Peyer's patch (tissue), 4 donors: ENCODE results near the gene PRM3. TPM values are rescaled to one million over a fixed set of nuclear protein-coding genes. Genes with fewer than 3 reads are reported as not detected.

Experiments used
- DNase-seq, 3 donors: peaks; one replicate each; pipeline ENCODE4 v3.0.0-alpha.2; 2017 to 2019
- H3K27ac ChIP-seq, 4 donors: fragments of 200-600 bp; sonication (generic); one replicate each; pipeline ENCODE4 v1.5.1; 2016 to 2019
- H3K27me3 ChIP-seq, 2 donors: fragments of 200-600 bp; sonication (generic); one replicate each; pipeline ENCODE4 v1.5.1; 2019
- H3K36me3 ChIP-seq, 3 donors: fragments of 200-600 bp; sonication (generic); one replicate each; pipeline ENCODE4 v1.5.1; 2016 to 2019
- H3K4me1 ChIP-seq, 4 donors: fragments of 200-600 bp; sonication (generic); one replicate each; pipeline ENCODE4 v1.5.1; 2016 to 2019
- H3K4me3 ChIP-seq, 4 donors: fragments of 200-600 bp; sonication (generic); 1 replicate in 3 of 4; 2 replicates in 1 of 4; pipeline ENCODE4 v1.5.1; 2016 to 2019; ENCODE audit warnings: mild to moderate bottlenecking in 1 of 4
- H3K9me3 ChIP-seq, 4 donors: fragments of 200-600 bp; sonication (generic); one replicate each; pipeline ENCODE4 v1.5.1; 2016 to 2019; ENCODE audit warnings: mild to moderate bottlenecking in 1 of 4
- POLR2A ChIP-seq, 2 donors: fragments of 450-650 bp; IDR thresholded peaks; one replicate each; pipeline ENCODE4 v1.5.1; 2017; ENCODE audit warnings: antibody characterized with exemption in 2 of 2, mild to moderate bottlenecking in 2 of 2, moderate library complexity in 2 of 2
- small RNA-seq, 2 donors: library from RNA; depleted of rRNA; stranded (forward); fragments of <200 nt; gene quantifications; one replicate each; pipeline ENCODE3, GENCODE V24; 2016
- total RNA-seq, 4 donors: library from RNA; depleted of rRNA; stranded (reverse); fragments of >200 nt; gene quantifications; one replicate each; pipeline ENCODE4 v1.1.0, GENCODE V29; 2016
- TF ChIP-seq, protein P1 (sequence below), 6 experiments: fragments of 450-650 bp in 4 of 6; fragments of 200-600 bp in 2 of 6; sonication (generic) in 1 of 6; IDR thresholded peaks; one replicate each; pipeline ENCODE4 v1.5.1; 2017 to 2019; ENCODE audit warnings: antibody characterized with exemption in 6 of 6, mild to moderate bottlenecking in 3 of 6, moderate library complexity in 1 of 6

PRM3 gene
- total RNA-seq, 4 donors from 2014 or later = not detected

- H3K27me3 ChIP-seq = no peaks in the 10 kb centered on the region
- H3K4me3 ChIP-seq = peak overlapping the region in 1 of 4 donors; percentile 18
- H3K36me3 ChIP-seq = no peaks in the 10 kb centered on the region
- H3K27ac ChIP-seq = peak overlapping the region; percentile 81 to 87 (median 84)
- TF ChIP-seq, protein P1, sequence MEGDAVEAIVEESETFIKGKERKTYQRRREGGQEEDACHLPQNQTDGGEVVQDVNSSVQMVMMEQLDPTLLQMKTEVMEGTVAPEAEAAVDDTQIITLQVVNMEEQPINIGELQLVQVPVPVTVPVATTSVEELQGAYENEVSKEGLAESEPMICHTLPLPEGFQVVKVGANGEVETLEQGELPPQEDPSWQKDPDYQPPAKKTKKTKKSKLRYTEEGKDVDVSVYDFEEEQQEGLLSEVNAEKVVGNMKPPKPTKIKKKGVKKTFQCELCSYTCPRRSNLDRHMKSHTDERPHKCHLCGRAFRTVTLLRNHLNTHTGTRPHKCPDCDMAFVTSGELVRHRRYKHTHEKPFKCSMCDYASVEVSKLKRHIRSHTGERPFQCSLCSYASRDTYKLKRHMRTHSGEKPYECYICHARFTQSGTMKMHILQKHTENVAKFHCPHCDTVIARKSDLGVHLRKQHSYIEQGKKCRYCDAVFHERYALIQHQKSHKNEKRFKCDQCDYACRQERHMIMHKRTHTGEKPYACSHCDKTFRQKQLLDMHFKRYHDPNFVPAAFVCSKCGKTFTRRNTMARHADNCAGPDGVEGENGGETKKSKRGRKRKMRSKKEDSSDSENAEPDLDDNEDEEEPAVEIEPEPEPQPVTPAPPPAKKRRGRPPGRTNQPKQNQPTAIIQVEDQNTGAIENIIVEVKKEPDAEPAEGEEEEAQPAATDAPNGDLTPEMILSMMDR (IDR thresholded peaks at IDR 0.05) = no peak
- no peak for TF ChIP-seq POLR2A (IDR thresholded peaks at IDR 0.05)
- H3K9me3 ChIP-seq = no peaks in the 10 kb centered on the region
- DNase-seq = no peak
- peaks cover 0 to 23% (median 10%) of the 10 kb centered on the region in 4 donors for H3K4me1 ChIP-seq
Measured at GRCh38 chr16:11225677-11226549, 47.5 kb downstream of the PRM3 start.

- H3K27ac ChIP-seq = peak overlapping the region; percentile 81 to 87 (median 84)
- TF ChIP-seq, protein P1 (IDR thresholded peaks at IDR 0.05) = no peak
- peak in 1 of 2 donors; percentile 14 for TF ChIP-seq POLR2A (IDR thresholded peaks at IDR 0.05)
- H3K4me1 ChIP-seq = peaks cover 0 to 23% (median 10%) of the 10 kb centered on the region in 4 donors
- DNase-seq = peak in 2 of 3 donors; percentile 87 to 93
- H3K36me3 ChIP-seq = no peaks in the 10 kb centered on the region
- no peaks in the 10 kb centered on the region for H3K27me3 ChIP-seq
- peak overlapping the region in 2 of 4 donors; percentile 18 to 27 for H3K4me3 ChIP-seq
- H3K9me3 ChIP-seq = no peaks in the 10 kb centered on the region
Measured at GRCh38 chr16:11224894-11225676, 48.3 kb downstream of the PRM3 start.

GRCh38 chr16:11224096-11224893 is 49.1 kb downstream of the PRM3 start:
- Histone ChIP-seq H3K36me3 (no peaks in the 10 kb centered on the region), H3K27ac (peak overlapping the region; percentile 81 to 87 (median 84)), H3K4me1 (peaks cover 0 to 23% (median 10%) of the 10 kb centered on the region in 4 donors), H3K9me3 (no peaks in the 10 kb centered on the region), H3K4me3 (peak overlapping the region in 2 of 4 donors; percentile 2 to 4), H3K27me3 (no peaks in the 10 kb centered on the region)
- peak; percentile 73 to 97 (median 94) for DNase-seq
- TF ChIP-seq, protein P1 (IDR thresholded peaks at IDR 0.05) = no peak
- peak in 1 of 2 donors; percentile 58 for TF ChIP-seq POLR2A (IDR thresholded peaks at IDR 0.05)

Small RNA genes within 50 kb of the gene (small RNA-seq; reads per million reads assigned to genes)
- 0 reads per million in 2 donors for gene MIR548H2
- gene RF00019 = 0 reads per million in 2 donors
- 0 reads per million in 2 donors for gene RF00554

Other genes starting within 250 kb of the PRM3 start
- gene SOCS1, start 17.4 kb downstream of the PRM3 start, total RNA-seq = 10 to 100 TPM in 3 of 4 donors, 1 to 10 TPM in 1; 8.7 to 19.0 (median 15.3) TPM
- not detected for gene TNP2, start 4.3 kb downstream of the PRM3 start, total RNA-seq
- not detected for gene PRM2, start 2.9 kb upstream of the PRM3 start, total RNA-seq
- gene PRM1, start 7.7 kb upstream of the PRM3 start, total RNA-seq = not detected
- 1 to 10 TPM; 2.3 to 6.6 (median 3.5) TPM for gene RMI2, start 71.8 kb upstream of the PRM3 start, total RNA-seq